Choroid plexus epithelial cell (primary cell): Measurements from ENCODE around the gene GPHN.
"Not testable (repeated sequence)": the region's sequence is repeated elsewhere in the genome, so short reads cannot be mapped to it uniquely, and the experiment has no call there.

Source experiments
- DNase-seq: peaks from one replicate; pipeline ENCODE4 v3.0.0-alpha.2; 2010; ENCODE audit warnings: low read depth
- H3K4me3 ChIP-seq: 2 replicates; pipeline ENCODE4 v1.5.1; 2011; ENCODE audit warnings: low read depth, mild to moderate bottlenecking, control low read depth, low read length, moderate library complexity
- CTCF ChIP-seq: conservative IDR thresholded peaks from 2 replicates; pipeline ENCODE4 v1.5.1; 2011; ENCODE audit warnings: low read depth, mild to moderate bottlenecking, control low read depth, inconsistent platforms, low read length, moderate library complexity

Gene GPHN

GRCh38 chr14:66696326-66696725, 188.4 kb downstream of the GPHN start:
- no peak for DNase-seq
- no peak for TF ChIP-seq CTCF

GRCh38 chr14:66698503-66698902, 190.6 kb downstream of the GPHN start:
- TF ChIP-seq CTCF, result no peak
- no peak for DNase-seq
- no peak overlapping the region for H3K4me3 ChIP-seq

More at GRCh38 chr14:66696326-66696725, 188.4 kb downstream of the GPHN start:
- H3K4me3 ChIP-seq, result no peak overlapping the region

GRCh38 chr14:66701813-66702212, 193.9 kb downstream of the GPHN start:
- TF ChIP-seq CTCF, result no peak
- H3K4me3 ChIP-seq, result no peak overlapping the region
- no peak for DNase-seq

GRCh38 chr14:66708267-66708666, 200.3 kb downstream of the GPHN start:
- no peak overlapping the region for H3K4me3 ChIP-seq
- DNase-seq, result peak; percentile 22
- no peak for TF ChIP-seq CTCF

- TF ChIP-seq CTCF, result no peak
- DNase-seq, result peak; percentile 27
- no peak overlapping the region for H3K4me3 ChIP-seq
Observed at GRCh38 chr14:66709291-66709690, 201.3 kb downstream of the GPHN start.

- not testable (repeated sequence) for DNase-seq, H3K4me3 ChIP-seq
Observed at GRCh38 chr14:66714291-66714690, 206.3 kb downstream of the GPHN start.

GRCh38 chr14:66715313-66715712, 207.4 kb downstream of the GPHN start:
- H3K4me3 ChIP-seq, DNase-seq: not testable (repeated sequence)

GRCh38 chr14:66716227-66716626, 208.3 kb downstream of the GPHN start:
- H3K4me3 ChIP-seq, result no peak overlapping the region
- no peak for DNase-seq
- TF ChIP-seq CTCF, result no peak
